Measurements from ENCODE around the gene SND1.

DNA sequence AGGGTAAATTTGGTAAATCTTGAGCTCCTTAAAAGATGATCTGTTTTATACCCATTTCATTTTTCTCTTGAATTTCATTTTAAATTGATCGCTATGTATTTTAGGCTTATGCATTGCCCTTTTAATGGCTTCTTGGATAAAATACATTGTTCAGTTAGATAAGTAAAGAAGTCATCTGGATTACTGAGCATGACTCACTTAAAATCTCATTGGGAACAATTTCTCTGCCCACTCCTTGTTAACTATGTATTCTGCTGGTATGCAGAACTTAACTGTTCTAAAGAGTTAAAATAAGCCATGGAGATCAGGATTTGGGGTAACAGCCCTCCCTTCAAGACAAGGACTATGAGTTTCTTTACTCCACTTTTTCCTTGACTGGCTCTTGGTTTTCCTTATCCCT lies 134.2 kb downstream of the SND1 start:
- TF ChIP-seq, protein P1, sequence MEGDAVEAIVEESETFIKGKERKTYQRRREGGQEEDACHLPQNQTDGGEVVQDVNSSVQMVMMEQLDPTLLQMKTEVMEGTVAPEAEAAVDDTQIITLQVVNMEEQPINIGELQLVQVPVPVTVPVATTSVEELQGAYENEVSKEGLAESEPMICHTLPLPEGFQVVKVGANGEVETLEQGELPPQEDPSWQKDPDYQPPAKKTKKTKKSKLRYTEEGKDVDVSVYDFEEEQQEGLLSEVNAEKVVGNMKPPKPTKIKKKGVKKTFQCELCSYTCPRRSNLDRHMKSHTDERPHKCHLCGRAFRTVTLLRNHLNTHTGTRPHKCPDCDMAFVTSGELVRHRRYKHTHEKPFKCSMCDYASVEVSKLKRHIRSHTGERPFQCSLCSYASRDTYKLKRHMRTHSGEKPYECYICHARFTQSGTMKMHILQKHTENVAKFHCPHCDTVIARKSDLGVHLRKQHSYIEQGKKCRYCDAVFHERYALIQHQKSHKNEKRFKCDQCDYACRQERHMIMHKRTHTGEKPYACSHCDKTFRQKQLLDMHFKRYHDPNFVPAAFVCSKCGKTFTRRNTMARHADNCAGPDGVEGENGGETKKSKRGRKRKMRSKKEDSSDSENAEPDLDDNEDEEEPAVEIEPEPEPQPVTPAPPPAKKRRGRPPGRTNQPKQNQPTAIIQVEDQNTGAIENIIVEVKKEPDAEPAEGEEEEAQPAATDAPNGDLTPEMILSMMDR (IDR thresholded peaks at IDR 0.05): no peak
- TF ChIP-seq POLR2A (IDR thresholded peaks at IDR 0.05) (no peak), EP300 (IDR thresholded peaks at IDR 0.05; ENCODE audit: low read depth) (no peak)

Measured in transverse colon (tissue), 3 donors.